Tibial nerve (tissue), 4 donors: ENCODE data around the gene SYNRG.

ENCODE experiments used
- EP300 ChIP-seq, 2 donors: sonication (generic); formaldehyde crosslinking; IDR thresholded peaks; one replicate each; pipeline ENCODE4 v1.6.1; 2017; ENCODE audit warnings: antibody characterized with exemption in 2 of 2, mild to moderate bottlenecking in 1 of 2
- POLR2A ChIP-seq, 2 donors: fragments of 450-650 bp; IDR thresholded peaks; one replicate each; pipeline ENCODE4 v1.6.1; 2017; ENCODE audit warnings: antibody characterized with exemption in 2 of 2, mild to moderate bottlenecking in 2 of 2, moderate library complexity in 2 of 2
- TF ChIP-seq, protein P1 (sequence below), 5 experiments: fragments of 200-600 bp in 3 of 5; fragments of 450-650 bp in 2 of 5; sonication (generic) in 3 of 5; IDR thresholded peaks; one replicate each; pipeline ENCODE4 v1.5.1; 2016 to 2019; ENCODE audit warnings: antibody characterized with exemption in 5 of 5, mild to moderate bottlenecking in 3 of 5, moderate library complexity in 2 of 5

DNA sequence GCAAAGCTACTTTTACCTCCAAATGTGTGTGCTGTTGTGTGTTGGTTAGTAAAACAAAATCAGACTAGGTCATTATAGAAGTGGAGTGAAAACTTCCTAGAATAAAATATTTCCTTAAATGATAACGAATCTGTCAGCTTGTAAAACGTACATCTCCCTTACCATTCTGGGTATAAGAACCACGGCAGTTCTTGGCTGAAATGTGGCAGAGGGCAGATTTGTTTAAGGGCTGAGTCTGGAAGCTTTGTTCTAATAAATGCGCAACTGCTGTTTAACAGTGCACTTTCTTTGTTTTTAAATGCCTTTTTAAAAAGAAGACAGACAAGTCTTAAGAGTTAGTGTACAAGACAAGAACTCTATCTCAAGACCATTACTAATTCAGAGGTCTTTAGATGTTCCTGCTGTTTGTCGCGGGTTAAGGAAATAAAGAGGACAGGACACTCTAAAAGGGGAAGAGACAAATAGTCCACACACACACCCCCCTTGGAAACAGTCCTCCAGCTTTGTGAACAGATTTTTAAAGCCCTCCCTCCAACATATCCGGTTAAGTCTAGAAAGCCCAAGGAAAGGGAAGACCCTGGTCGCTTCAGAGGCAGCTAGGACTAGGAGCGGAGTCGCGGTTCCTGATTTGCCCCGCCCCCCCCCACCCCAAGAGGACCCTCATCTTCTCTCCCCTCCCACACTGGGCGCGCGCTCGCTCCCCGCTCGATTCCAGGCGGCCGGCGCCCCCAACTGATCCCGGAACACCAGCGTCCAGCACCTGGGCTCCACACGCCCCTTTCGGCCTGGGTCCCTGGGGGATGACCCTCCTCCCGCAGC lies 658 bp downstream of the SYNRG start:
- TF ChIP-seq, protein P1, sequence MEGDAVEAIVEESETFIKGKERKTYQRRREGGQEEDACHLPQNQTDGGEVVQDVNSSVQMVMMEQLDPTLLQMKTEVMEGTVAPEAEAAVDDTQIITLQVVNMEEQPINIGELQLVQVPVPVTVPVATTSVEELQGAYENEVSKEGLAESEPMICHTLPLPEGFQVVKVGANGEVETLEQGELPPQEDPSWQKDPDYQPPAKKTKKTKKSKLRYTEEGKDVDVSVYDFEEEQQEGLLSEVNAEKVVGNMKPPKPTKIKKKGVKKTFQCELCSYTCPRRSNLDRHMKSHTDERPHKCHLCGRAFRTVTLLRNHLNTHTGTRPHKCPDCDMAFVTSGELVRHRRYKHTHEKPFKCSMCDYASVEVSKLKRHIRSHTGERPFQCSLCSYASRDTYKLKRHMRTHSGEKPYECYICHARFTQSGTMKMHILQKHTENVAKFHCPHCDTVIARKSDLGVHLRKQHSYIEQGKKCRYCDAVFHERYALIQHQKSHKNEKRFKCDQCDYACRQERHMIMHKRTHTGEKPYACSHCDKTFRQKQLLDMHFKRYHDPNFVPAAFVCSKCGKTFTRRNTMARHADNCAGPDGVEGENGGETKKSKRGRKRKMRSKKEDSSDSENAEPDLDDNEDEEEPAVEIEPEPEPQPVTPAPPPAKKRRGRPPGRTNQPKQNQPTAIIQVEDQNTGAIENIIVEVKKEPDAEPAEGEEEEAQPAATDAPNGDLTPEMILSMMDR (IDR thresholded peaks at IDR 0.05) = no peak
- TF ChIP-seq POLR2A (IDR thresholded peaks at IDR 0.05) (no peak), EP300 (IDR thresholded peaks at IDR 0.05) (no peak)
